NCI-H2171 treated with DMSO at 0.1 percent for 48 hours (cell line): Measurements from ENCODE around the gene FAM89B.

ENCODE experiments used
- DNase-seq: peaks from one replicate; lab custom pipeline; 2025; lab: John Stamatoyannopoulos, UW

The FAM89B gene

GRCh38 chr11:65538915-65539743 lies 33.2 kb upstream of the FAM89B start:
- DNase-seq = no peak

- no peak for DNase-seq
These were observed 32.5 kb upstream of the FAM89B start for GRCh38 chr11:65539744-65540289.

- DNase-seq = peak; percentile 48
These were observed 31.8 kb upstream of the FAM89B start for GRCh38 chr11:65540290-65541092.

GRCh38 chr11:65541093-65541982 lies 31.0 kb upstream of the FAM89B start:
- DNase-seq = no peak

- no peak for DNase-seq
These were observed 29.5 kb upstream of the FAM89B start for GRCh38 chr11:65542738-65543390.

- DNase-seq = no peak
These were observed 26.5 kb upstream of the FAM89B start for GRCh38 chr11:65545853-65546216.

GRCh38 chr11:65546217-65546958 lies 25.9 kb upstream of the FAM89B start:
- peak; percentile 81 for DNase-seq

GRCh38 chr11:65547446-65548125 lies 24.8 kb upstream of the FAM89B start:
- no peak for DNase-seq

- no peak for DNase-seq
These were observed 23.9 kb upstream of the FAM89B start for GRCh38 chr11:65548395-65548794.

GRCh38 chr11:65549096-65549495 lies 23.2 kb upstream of the FAM89B start:
- no peak for DNase-seq

- peak; percentile 42 for DNase-seq
These were observed 20.6 kb upstream of the FAM89B start for GRCh38 chr11:65551572-65552387.

- no peak for DNase-seq
These were observed 19.9 kb upstream of the FAM89B start for GRCh38 chr11:65552388-65552951.

- DNase-seq = peak; percentile 43
These were observed 18.9 kb upstream of the FAM89B start for GRCh38 chr11:65553301-65554001.

GRCh38 chr11:65554057-65554818 lies 18.1 kb upstream of the FAM89B start:
- DNase-seq = no peak

- no peak for DNase-seq
These were observed 17.4 kb upstream of the FAM89B start for GRCh38 chr11:65554842-65555430.

- no peak for DNase-seq
These were observed 16.6 kb upstream of the FAM89B start for GRCh38 chr11:65555693-65556231.
